Medulla oblongata (tissue), 1 donor: ENCODE measurements around the gene EXTL1.
A peak's percentile ranks its signal among the peaks of the same experiment; 100 is the strongest.

Experiments
- DNase-seq: peaks from one replicate; pipeline ENCODE4 v3.0.0-alpha.2; 2015; ENCODE audit errors: extremely low spot score

EXTL1 gene

GRCh38 chr1:25996966-25997827, 24.4 kb upstream of the EXTL1 start:
- peak; percentile 74 for DNase-seq

GRCh38 chr1:25997828-25998761, 23.5 kb upstream of the EXTL1 start, which contains the start of gene PAFAH2:
TSS of gene PAFAH2 (minus strand) at chr1:25998063. CDS start at chr1:25990816, 7,247 bp downstream.
- DNase-seq, result peak; percentile 100

DNA sequence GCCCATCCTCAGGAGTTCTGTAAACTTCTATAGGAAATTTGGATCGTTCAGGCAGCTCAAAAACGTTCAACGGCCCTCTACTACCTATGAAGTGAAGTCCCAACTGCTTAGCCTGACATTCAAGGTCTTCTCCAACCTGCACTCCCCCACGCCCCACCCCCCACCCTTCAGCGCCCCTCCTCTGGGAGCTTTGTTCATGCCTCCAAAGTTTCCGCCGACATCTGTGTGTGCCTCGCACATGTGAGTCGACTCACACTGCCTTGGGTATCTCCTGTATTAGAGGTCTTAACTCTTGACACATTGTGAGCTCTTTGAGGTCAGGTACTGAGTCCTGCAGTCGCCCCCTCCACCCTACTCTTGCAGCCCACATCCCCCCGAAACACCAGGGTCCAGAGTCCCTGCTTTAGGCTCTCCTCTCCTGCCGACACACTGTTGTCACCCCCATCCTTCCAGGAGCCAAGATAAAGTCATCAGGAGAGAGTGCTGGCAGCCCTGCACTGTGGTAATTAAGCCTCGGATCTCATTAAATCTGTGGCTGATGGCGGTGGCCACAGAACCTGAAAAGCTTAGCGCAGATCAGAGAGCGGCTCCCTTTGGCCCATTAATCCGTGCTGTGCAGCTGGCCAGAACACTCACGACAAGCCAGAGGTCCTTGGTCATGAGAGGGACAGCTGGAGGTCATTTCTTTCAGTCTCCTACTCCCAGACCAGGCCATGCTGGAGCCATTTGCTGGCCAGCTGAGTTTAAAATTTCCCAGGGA, 22.4 kb upstream of the EXTL1 start:
- no peak for DNase-seq

GRCh38 chr1:26003262-26003661, 18.3 kb upstream of the EXTL1 start:
- DNase-seq, result no peak

GRCh38 chr1:26003756-26004155, 17.8 kb upstream of the EXTL1 start:
- DNase-seq, result no peak

GRCh38 chr1:26005434-26006105, 16.0 kb upstream of the EXTL1 start:
- no peak for DNase-seq

DNA sequence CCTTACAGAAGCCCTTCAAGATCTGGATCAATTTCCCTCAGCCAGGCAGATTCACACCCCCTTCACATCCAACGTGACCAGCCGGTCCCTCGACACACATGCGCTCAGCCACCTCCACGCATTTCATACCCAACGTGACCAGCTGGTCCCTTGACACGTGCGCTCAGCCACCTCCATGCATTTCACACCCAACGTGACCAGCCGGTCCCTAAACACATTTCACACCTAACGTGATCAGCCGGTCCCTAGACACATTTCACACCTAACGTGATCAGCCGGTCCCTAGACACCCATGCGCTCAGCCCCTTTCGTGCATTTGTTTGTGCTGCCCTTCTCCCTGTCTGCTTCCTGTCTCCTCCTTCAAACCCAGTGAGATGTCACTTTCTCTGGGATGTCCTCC, 14.9 kb upstream of the EXTL1 start:
- no peak for DNase-seq

GRCh38 chr1:26009796-26010447, 11.7 kb upstream of the EXTL1 start:
- DNase-seq, result no peak

GRCh38 chr1:26010825-26011224, 10.8 kb upstream of the EXTL1 start:
- DNase-seq, result no peak

- no peak for DNase-seq
Measured at GRCh38 chr1:26012864-26013263, 8.7 kb upstream of the EXTL1 start.

- DNase-seq, result no peak
Measured at GRCh38 chr1:26014179-26014578, 7.4 kb upstream of the EXTL1 start.

DNA sequence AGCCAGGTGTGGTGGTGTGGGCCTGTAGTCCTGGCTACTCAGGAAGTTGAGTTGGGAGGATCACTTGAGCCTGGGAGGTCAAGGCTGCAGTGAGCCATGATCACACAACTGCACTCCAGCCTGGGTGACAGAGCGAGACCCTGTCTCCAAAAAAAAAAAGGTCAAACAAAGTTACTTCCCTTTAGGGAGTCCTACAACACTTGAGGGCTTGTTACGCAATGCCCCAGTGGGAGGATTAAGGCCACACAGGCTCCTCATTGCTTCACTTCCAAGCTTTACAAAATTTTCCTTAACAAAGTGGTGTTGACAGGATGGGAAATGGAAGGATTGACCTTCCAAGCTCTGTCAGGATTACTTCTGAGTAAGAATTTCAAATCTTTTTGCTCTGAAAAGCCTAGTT, 6.2 kb upstream of the EXTL1 start:
- DNase-seq, result peak; percentile 70

DNA sequence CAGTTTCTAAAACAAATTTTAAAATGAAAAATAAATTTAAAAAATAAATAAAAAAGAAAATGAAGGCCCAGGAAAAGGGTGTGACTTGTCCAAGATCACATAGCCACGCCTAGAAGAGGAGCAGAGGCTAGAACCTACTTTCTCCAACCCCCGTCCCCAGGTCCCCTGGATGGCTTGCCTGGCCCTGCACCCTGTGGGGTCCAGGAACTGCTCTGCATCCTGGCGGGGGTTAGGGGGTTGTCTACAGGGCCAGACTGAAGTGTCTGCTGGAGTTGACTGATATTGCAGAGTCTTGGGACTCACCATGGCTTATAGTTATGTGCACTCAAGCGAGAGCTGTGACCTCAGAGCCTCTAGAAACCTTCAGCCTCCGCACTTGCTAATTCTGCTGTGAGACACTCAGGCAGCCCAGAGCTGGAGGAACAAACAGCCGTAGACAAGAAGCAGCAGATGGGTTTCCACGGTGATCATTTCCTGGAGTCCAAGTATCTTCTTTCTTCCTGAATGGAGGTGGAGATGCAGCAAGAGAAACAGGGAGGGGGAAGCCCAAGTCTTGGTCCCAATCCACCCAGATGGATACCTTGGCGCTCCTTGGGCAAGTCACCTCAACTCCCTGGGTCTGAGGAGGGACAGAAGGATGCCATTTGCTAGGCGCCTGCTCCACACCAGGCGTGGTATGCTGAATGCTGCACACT, 5.2 kb upstream of the EXTL1 start:
- peak; percentile 54 for DNase-seq

DNA sequence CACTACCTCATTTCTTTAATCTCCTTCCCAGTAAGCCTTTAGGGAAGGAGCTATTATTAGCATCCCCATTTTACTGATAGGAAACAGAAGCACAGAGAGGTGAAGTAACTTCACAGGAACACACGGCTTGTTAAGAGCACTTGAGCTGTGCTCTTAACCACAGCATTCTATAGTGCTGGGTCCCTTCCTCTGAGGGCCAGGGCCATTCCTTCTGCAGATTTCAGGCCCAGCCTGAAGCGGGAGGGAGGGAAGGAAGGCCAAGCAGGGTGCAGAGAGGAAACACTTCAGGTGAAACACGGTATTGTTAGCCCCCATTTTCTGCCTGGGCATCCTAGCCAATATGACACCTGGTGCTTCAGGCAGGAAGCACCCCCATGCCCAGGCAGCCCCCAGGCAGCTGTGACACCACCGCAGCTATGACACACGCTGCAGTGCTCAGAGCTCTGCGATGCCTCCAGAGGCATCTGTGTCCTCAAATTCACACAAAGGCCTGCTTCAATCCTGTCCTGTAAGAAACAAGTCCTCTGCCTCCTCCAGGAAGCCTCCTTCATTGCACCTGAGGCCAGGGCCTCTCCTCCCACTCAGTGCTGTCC, 4.5 kb upstream of the EXTL1 start:
- DNase-seq, result no peak

DNA sequence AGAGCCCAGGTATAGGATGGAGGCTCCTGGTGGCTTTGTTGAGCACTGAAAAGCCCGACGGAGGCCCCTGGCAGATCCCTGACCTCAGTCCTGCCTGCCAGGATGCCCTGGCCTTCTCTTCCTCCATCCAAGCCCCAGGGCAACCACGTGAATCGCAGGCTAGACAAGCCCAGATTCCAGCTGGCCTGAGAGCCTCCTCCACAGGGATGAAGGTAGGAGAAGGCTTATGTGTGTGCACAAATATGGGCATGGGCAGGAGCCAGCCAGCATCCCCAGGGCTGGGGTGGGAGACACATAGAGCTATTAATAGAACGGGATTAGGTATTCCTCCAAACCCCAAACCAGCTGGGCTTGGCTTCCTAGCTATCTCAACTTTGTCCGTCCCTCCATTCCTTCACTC, 4.0 kb upstream of the EXTL1 start:
- no peak for DNase-seq

GRCh38 chr1:26019641-26020315, 1.8 kb upstream of the EXTL1 start:
- no peak for DNase-seq

GRCh38 chr1:26020330-26020768, 1.2 kb upstream of the EXTL1 start:
- no peak for DNase-seq

DNA sequence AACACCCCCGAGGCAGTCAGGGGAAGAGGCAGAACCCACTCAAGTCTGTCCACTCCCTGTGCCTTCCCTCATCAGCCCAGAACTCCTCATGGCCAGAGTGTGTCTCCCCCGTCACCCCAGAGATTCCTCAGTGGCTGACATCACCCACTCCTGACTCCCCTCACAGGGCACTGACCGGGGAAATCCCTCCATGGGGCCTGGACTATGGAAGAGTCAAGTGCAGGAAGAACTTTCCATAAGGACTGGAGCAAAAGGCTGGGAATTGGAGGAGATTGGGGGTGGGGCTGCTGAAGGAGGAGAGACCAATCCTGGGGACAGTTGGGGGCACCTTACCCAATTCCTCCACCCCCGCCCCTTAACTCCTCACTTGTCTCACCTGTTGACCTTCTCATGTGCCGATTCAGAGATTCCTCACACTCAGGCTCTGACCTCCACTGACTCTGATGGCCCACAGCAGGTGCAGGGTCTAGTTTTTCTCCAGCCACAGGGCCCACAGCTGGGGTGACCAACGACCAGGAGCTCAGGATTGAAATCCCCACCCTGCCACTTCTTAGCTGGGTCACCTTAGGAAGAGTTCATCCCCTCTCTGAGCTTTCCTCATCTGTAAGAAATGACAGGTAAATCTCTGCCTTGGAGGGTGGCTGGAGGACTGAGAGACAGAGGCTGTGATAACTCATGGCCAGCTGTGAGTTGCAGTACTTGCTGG, 481 bp upstream of the EXTL1 start:
- DNase-seq, result no peak

GRCh38 chr1:26022404-26022779, 817 bp downstream of the EXTL1 start:
- no peak for DNase-seq
